Measurements from ENCODE around the gene APBB2.
"Not testable (repeated sequence)": the region's sequence is repeated elsewhere in the genome, so short reads cannot be mapped to it uniquely, and the experiment has no call there.

Gene APBB2

DNA sequence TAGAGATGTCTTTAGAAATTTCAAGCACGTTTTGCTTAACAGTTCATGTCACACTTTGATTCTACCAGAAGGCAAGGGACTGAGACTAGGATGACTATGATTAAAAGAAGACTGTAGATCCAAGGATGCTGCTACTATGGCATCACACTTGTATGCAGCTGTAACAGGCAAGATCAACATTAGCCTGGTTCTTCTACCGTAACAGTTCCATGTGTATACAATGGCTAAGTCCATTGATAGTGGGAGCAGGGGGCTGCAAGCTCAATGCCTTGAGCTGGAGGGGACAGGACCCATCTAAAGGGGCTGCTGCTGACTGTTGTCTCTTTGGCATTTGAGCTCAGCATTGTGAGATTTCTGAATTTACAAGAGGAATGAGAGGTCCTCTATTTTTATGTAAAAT lies 212.0 kb downstream of the APBB2 start:
- DNase-seq, result no peak

- no peak for DNase-seq
Measured at GRCh38 chr4:41000356-41000755, 214.0 kb downstream of the APBB2 start.

DNA sequence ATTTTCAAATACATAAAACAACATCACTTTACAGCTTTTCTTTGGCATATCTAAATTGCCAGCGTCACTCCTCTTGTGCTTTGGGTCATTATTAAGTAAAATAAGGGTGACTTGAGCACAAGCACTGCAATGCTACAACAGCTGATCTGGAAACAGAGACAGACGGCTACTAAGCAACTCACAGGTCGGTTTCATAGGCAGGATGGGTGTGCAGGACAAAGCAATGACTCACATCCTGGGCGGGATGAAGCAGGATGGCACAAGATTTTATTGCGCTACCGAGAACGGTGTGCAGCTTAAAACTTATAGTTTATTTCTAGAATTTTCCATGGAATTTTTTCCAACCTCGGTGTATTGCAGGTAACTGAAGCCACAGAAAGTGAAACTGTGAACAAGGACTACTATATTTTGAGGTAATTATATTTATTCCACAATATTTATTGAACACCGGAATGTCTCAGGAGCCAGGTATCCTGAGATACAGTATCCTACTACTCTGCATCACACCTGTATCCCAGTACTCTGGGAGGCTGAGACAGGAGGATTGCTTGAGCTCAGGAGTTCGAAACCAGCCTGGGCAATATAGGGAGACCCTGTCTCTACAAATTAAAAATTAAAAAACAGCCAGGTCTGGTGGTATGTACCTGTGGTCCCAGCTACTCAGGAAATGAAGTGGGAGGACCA lies 215.5 kb downstream of the APBB2 start:
- DNase-seq, result no peak

- no peak for DNase-seq
Measured at GRCh38 chr4:40995850-40996249, 218.5 kb downstream of the APBB2 start.

DNA sequence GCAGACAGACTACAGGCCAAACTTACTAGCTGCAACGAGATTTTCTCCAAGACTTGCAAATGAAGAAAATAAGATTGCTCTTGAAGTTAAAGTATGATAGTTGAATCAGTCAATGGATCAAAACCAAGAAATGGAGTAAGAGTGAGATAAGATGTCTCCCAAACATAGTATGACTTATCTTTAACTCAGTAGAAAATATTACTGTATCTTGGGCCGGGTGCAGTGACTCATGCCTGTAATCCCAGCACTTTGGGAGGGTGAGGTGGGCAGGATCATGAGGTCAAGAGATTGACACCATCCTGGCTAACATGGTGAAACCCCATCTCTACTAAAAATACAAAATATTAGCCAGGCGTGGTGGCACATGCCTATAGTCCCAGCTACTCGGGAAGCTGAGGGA lies 220.0 kb downstream of the APBB2 start:
- not testable (repeated sequence) for DNase-seq

DNA sequence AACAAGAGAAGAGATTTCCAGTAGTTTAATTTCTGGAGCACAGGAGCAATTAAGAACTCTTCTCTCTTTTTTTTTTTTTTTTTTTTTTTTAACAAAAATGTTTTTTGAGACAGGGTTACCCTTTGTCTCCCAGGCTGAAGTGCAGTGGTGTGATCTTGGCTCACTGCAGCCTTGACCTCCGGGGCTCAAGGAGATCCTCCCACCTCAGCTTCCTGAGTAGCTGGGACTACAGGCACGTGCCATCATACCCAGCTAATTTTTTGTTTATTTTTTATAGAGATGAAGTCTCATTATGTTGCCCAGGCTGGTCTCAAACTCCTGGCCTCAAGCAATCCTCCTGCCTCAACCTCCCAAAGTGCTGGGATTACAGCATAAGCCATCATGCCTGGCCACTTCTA lies 221.0 kb downstream of the APBB2 start:
- DNase-seq, result not testable (repeated sequence)

GRCh38 chr4:40992472-40993295 lies 221.7 kb downstream of the APBB2 start:
- no peak for DNase-seq

GRCh38 chr4:40991908-40992307 lies 222.4 kb downstream of the APBB2 start:
- no peak for DNase-seq

- no peak for DNase-seq
Measured at GRCh38 chr4:40990899-40991265, 223.5 kb downstream of the APBB2 start.

DNA sequence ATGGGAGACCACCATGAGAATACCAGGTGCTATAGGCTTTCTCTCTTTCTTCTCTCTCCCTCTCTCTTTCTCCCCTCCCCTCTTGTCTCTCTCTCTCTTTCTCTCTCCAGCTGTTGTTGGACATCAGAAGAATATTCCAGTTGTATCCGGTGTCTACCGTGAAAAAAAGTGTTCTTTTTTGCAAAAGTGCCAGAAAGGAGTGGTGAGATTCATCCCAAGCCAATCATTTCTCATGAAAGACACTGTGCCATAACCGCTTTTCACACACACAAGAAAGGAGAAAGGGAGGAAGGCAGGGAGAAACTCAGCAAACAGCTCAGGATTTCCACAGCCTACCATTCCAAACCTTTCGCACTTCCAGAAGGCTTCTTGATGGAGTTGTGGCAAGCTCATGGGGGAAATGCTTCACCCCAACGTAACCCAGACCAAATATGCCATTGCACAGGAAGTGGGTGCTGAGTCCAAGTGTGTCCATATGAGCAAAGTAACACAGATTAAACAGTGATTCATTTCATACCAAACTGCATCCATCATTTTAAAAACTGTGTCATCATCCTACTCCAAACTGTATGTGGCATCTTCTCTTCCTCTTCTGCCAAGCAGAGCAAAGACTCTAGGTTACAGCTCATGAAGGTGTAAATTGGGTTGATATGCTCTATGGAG lies 224.0 kb downstream of the APBB2 start:
- DNase-seq, result no peak

GRCh38 chr4:40987151-40987550 lies 227.2 kb downstream of the APBB2 start:
- DNase-seq, result no peak

- no peak for DNase-seq
Measured at GRCh38 chr4:40986375-40986774, 228.0 kb downstream of the APBB2 start.

GRCh38 chr4:40984051-40984450 lies 230.3 kb downstream of the APBB2 start:
- no peak for DNase-seq

- no peak for DNase-seq
Measured at GRCh38 chr4:40980318-40980883, 233.9 kb downstream of the APBB2 start.

DNA sequence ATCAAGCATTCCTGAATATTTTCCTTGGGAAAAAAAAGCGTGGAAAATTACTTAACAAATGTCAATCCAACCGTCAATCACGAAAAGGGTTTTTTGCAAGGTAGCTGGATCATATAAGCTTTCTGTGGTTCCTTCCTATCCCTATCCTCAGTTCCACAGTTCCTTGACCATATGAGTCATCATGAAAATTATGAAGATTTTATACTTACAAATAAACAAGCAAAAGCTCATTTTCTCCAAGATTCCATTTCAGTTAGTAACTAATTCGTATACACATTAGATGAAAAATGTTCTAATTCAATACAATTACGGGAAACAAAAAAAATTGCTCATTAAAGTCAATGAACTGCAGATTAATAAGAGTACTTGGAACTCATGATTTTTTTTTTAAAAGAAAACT lies 235.8 kb downstream of the APBB2 start:
- no peak for DNase-seq

DNA sequence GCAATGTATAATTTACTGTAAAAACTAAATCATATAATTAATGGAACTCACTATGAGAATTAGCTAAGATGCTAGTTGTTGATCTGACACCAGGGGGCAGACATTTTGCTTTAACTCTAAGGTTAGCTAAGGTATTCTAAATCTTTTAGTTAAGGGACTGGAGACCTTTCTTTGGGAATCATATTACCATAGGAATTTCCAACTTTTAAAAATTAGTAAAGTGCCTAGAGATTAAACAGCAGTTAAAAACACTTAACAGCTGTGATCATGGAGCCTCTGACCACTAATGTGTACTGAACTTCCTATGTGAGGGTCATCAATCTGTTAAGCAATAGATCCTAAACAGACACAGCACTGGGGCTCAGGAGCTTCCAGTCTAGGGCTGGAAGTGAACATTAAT lies 238.0 kb downstream of the APBB2 start:
- DNase-seq, result no peak

DNA sequence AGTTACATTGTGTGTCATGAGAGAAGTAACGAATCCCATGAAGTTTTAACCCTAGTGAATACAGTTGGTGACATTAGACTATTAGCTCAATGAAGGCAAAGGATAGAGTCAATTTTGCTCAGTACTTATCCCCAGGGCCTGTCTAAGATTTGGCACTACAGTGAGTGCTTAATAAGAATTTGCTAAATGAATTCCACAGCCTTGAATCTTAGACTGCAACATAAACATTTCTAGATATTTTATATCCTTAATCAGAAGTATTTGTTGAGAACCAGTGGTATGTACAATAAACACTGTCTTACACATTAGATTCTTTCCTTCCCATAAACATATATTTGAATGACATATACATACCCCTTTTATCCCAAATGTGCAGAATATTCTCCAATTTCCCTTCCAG lies 241.6 kb downstream of the APBB2 start:
- no peak for DNase-seq

DNA sequence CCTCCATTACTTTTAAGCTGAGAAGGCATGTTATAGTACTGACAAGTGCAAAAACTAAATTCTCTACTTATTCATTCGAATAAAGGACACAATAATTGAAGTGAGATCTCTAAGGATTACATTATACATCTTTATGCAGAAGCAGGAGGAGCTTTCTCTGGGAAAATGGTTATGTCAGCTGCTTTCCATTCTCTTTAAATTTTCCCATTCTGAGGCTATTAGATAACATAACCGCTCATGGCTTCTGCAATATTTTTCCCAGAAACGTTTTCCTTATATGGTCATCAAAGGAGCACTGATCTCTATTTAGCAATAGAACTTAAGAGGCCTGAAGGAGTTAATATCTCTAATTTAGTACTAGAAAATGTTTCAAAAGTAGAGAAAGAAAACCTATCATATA lies 243.0 kb downstream of the APBB2 start:
- DNase-seq, result no peak

- DNase-seq, result no peak
Measured at GRCh38 chr4:40969501-40969900, 244.8 kb downstream of the APBB2 start.

DNA sequence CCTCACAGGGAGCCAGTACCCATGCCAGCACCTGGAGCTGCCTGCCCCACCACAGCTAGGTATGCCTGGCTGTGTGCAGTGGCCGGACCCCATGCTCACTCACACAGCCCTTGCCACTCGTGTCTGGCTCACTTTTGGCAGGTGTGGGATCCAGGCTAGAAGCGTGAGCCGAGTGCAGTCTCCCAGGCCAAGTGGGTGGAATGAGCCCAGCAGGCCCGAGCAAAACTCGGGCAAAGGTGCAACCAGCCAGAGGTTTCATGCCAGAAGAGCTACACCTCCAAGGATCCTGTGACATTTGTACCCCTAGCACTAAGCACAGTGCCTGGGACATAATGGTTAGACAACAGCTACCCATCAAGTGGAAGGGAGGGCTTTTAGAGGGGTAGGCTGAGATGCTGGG lies 246.8 kb downstream of the APBB2 start:
- no peak for DNase-seq

GRCh38 chr4:40966091-40966490 lies 248.3 kb downstream of the APBB2 start:
- no peak for DNase-seq

DNA sequence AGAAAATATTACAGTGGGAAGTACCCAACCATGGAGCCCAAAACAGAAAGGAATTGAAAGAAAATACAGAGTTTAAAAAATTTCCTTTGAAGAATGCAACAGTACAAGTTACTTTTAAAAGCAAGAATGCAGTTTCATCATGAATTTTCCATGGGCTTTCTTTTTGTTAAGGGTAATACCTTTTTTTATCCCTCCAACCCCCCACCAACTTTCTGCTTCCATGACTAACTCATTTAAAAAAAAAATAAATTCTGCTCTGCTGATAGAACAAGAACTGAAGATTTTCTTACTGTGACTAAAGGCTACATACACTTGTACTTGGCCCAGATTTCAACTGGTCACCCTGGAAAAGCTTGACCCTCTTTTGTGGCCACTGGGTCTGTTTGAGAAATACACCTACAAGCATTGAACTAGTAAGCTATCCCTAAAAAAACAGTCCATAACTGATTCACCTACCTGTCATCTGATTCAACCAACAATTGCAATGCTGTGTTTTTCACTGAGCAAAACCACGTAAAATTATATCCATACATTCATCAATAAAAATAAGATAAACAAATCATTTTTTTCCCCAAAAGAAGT lies 250.4 kb downstream of the APBB2 start:
- DNase-seq, result no peak

GRCh38 chr4:40962551-40963180 lies 251.7 kb downstream of the APBB2 start:
- DNase-seq, result no peak
